HUES64 (cell line): ENCODE measurements around the gene GJB1.

Experiments
- H3K27ac ChIP-seq: 2 replicates; pipeline ENCODE4 v1.7.0; 2013; ENCODE audit warnings: low read depth, low read length, inconsistent platforms
- H3K27me3 ChIP-seq: 2 replicates; pipeline ENCODE4 v1.6.1; 2013; ENCODE audit warnings: mild to moderate bottlenecking, low read length; ENCODE audit not compliant: insufficient read depth
- H3K36me3 ChIP-seq: 2 replicates; pipeline ENCODE4 v1.6.1; 2013; ENCODE audit warnings: mild to moderate bottlenecking, low read length; ENCODE audit not compliant: insufficient read depth
- H3K4me1 ChIP-seq: 2 replicates; pipeline ENCODE4 v1.6.1; 2013; ENCODE audit warnings: mild to moderate bottlenecking, low read length, moderate library complexity; ENCODE audit not compliant: insufficient read depth
- H3K4me3 ChIP-seq: 2 replicates; pipeline ENCODE4 v1.5.1; 2013; ENCODE audit warnings: mild to moderate bottlenecking, low read length, moderate library complexity
- H3K9ac ChIP-seq: 2 replicates; pipeline ENCODE4 v1.6.1; 2013; ENCODE audit warnings: mild to moderate bottlenecking, low read depth, low read length
- H3K9me3 ChIP-seq: 2 replicates; pipeline ENCODE4 v1.6.1; 2013; ENCODE audit warnings: low read depth, low read length; ENCODE audit not compliant: insufficient read depth
- WGBS: fragments of 150-250, 120-280 bp; methylation state at CpG from one replicate; pipeline ENCODE4 v1.1.7; 2013; ENCODE audit warnings: missing lambda C conversion rate; 5-methylcytosine and 5-hydroxymethylcytosine counted together

The GJB1 gene

DNA sequence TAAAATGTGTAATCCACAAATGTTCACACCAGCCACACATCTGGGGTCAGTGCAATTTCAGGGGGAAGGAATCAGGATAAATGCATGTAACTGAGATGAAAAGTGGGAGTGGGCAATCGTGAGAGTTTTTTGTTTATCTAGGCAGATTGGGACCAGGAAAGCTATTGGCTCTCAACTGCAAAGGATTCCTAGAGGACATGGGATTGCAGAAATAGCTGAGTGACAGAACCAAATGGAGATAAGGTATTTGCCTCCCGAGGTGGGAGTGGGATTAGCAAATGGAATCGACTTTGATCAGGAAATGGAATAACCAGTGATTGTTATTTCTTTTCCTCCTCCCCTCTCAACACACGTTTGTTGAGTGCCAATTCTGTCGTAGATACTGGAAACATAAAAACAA is 38.9 kb upstream of the GJB1 start:
- WGBS, result 39% methylated on average over 2 of the region's 5 CpGs
- Histone ChIP-seq H3K4me3 (no peak overlapping the region), H3K9ac (no peak overlapping the region), H3K27ac (no peak overlapping the region), H3K27me3 (no peaks in the 10 kb centered on the region), H3K4me1 (peaks cover 13% of the 10 kb centered on the region), H3K36me3 (no peaks in the 10 kb centered on the region), H3K9me3 (no peaks in the 10 kb centered on the region)

GRCh38 chrX:71184803-71185495 is 38.1 kb upstream of the GJB1 start:
- Histone ChIP-seq H3K4me1 (peaks cover 13% of the 10 kb centered on the region), H3K9ac (no peak overlapping the region), H3K9me3 (no peaks in the 10 kb centered on the region), H3K27me3 (no peaks in the 10 kb centered on the region), H3K36me3 (no peaks in the 10 kb centered on the region), H3K4me3 (no peak overlapping the region), H3K27ac (no peak overlapping the region)
- 95% methylated on average over 4 of the region's 4 CpGs for WGBS

GRCh38 chrX:71191248-71191647 is 31.8 kb upstream of the GJB1 start:
- H3K4me1 ChIP-seq, result peaks cover 10% of the 10 kb centered on the region
- H3K4me3 ChIP-seq, result no peak overlapping the region
- peak overlapping the region; percentile 83; the same call in 1 of the 2 replicates for H3K27ac ChIP-seq
- H3K9me3 ChIP-seq, result no peaks in the 10 kb centered on the region
- no peaks in the 10 kb centered on the region for H3K27me3 ChIP-seq
- H3K36me3 ChIP-seq, result no peaks in the 10 kb centered on the region
- H3K9ac ChIP-seq, result no peak overlapping the region

- Histone ChIP-seq H3K9ac (peak overlapping the region; percentile 31; the same call in 1 of the 2 replicates), H3K27me3 (no peaks in the 10 kb centered on the region), H3K9me3 (no peaks in the 10 kb centered on the region), H3K36me3 (no peaks in the 10 kb centered on the region), H3K27ac (peak overlapping the region; percentile 68; the same call in 1 of the 2 replicates), H3K4me3 (no peak overlapping the region), H3K4me1 (peaks cover 11% of the 10 kb centered on the region)
- WGBS, result 27% methylated on average over 4 of the region's 4 CpGs
These were observed 26.9 kb upstream of the GJB1 start for GRCh38 chrX:71195964-71196649.

GRCh38 chrX:71198066-71198465 is 25.0 kb upstream of the GJB1 start:
- Histone ChIP-seq H3K4me1 (peaks cover 11% of the 10 kb centered on the region), H3K36me3 (no peaks in the 10 kb centered on the region), H3K27me3 (no peaks in the 10 kb centered on the region), H3K4me3 (no peak overlapping the region), H3K9ac (no peak overlapping the region), H3K27ac (no peak overlapping the region), H3K9me3 (no peaks in the 10 kb centered on the region)
- WGBS, result 88% methylated on average over 3 of the region's 3 CpGs

- Histone ChIP-seq H3K9me3 (no peaks in the 10 kb centered on the region), H3K9ac (no peak overlapping the region), H3K27me3 (no peaks in the 10 kb centered on the region), H3K36me3 (no peaks in the 10 kb centered on the region), H3K4me3 (no peak overlapping the region), H3K27ac (no peak overlapping the region), H3K4me1 (peaks cover 11% of the 10 kb centered on the region)
- 92% methylated on average over 7 of the region's 7 CpGs for WGBS
These were observed 23.6 kb upstream of the GJB1 start for GRCh38 chrX:71199252-71200008.

DNA sequence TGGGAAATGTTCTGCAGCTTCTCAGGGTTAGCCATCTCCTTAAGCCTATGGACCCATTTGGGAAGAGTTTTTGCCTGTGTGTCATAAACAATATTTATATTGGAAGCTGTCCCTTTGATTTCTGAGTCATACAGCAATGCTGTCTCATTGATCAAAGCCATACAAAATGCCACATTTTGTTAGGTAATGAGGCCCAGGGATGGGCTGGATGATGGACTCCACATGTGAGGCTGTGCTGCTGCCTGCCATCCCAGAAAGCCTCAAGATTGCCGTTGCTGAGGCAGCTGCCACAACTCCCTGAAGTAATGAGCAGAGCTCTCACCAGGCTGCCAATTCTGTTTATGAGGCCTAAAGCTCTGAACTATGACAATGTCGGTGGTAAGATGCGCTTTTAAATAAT is 12.2 kb upstream of the GJB1 start:
- H3K9me3 ChIP-seq, result no peaks in the 10 kb centered on the region
- H3K36me3 ChIP-seq, result no peaks in the 10 kb centered on the region
- no peaks in the 10 kb centered on the region for H3K4me1 ChIP-seq
- H3K27ac ChIP-seq, result no peak overlapping the region
- no peak overlapping the region for H3K9ac ChIP-seq
- 95% methylated on average over 3 of the region's 3 CpGs for WGBS
- H3K4me3 ChIP-seq, result no peak overlapping the region
- no peaks in the 10 kb centered on the region for H3K27me3 ChIP-seq

GRCh38 chrX:71212536-71212935 is 10.5 kb upstream of the GJB1 start:
- no peaks in the 10 kb centered on the region for H3K36me3 ChIP-seq
- H3K4me1 ChIP-seq, result peaks cover 5% of the 10 kb centered on the region; the same call in 1 of the 2 replicates
- H3K27ac ChIP-seq, result no peak overlapping the region
- H3K4me3 ChIP-seq, result no peak overlapping the region
- H3K9ac ChIP-seq, result no peak overlapping the region
- 66% methylated on average over 5 of the region's 5 CpGs for WGBS
- no peaks in the 10 kb centered on the region for H3K9me3 ChIP-seq
- H3K27me3 ChIP-seq, result no peaks in the 10 kb centered on the region

DNA sequence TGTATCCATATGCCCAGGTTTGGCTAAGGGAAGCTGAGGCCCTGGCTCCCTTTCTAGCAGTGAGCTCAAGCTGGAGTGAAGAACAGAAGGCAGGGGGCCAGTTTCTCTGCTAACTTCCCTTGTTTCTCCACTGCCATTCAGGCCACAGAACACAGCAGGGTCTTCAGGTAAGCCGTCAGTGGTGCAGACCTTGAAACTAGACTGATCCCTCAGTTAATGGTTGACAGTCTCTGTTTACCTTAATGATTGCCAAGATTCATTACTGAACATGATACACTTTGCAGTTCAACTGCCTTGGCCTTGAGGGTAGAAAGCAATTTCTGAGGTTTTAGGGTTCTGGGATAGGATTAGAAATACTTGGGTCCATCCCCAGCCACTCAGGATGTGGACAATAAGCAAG is 8.9 kb upstream of the GJB1 start:
- 95% methylated on average over 1 of the region's 1 CpG for WGBS
- H3K27ac ChIP-seq, result no peak overlapping the region
- H3K36me3 ChIP-seq, result no peaks in the 10 kb centered on the region
- H3K27me3 ChIP-seq, result no peaks in the 10 kb centered on the region
- H3K9ac ChIP-seq, result no peak overlapping the region
- no peak overlapping the region for H3K4me3 ChIP-seq
- H3K9me3 ChIP-seq, result no peaks in the 10 kb centered on the region
- H3K4me1 ChIP-seq, result peaks cover 5% of the 10 kb centered on the region; the same call in 1 of the 2 replicates

- Histone ChIP-seq H3K4me3 (no peak overlapping the region), H3K9me3 (no peaks in the 10 kb centered on the region), H3K4me1 (peaks cover 5% of the 10 kb centered on the region; the same call in 1 of the 2 replicates), H3K27me3 (no peaks in the 10 kb centered on the region), H3K9ac (no peak overlapping the region), H3K36me3 (no peaks in the 10 kb centered on the region), H3K27ac (no peak overlapping the region)
- WGBS, result 92% methylated on average over 5 of the region's 5 CpGs
These were observed 8.3 kb upstream of the GJB1 start for GRCh38 chrX:71214604-71215337.
